WTC11 (cell line): Measurements from ENCODE around the gene ETV6. TPM values are rescaled to one million over a fixed set of nuclear protein-coding genes. Genes with fewer than 3 reads are reported as not detected.

ENCODE experiments used
- ATAC-seq: fragments of 200-7000 bp; cut with Tn5 transposase; 2 replicates; pipeline ENCODE4 v1.10.0; 2021; ENCODE audit warnings: mild to moderate bottlenecking, moderate library complexity
- CTCF ChIA-PET: fragments of 300-600 bp; sonication (Branson Sonifier 250); formaldehyde crosslinking; loops from one replicate; lab custom pipeline; 2021; ENCODE audit warnings: antibody characterized with exemption; lab: Charles Lee
- POLR2A ChIA-PET: fragments of 350-600 bp; sonication (Branson Sonifier 250); formaldehyde crosslinking; loops from one replicate; lab custom pipeline; 2021; ENCODE audit warnings: antibody characterized with exemption; lab: Charles Lee
- DNase-seq: peaks from one replicate; pipeline ENCODE4 v3.0.0; 2021; ENCODE audit warnings: low spot score
- H3K27ac Mint-ChIP-seq: 2 replicates; pipeline ENCODE4 v1.8.0; 2021; ENCODE audit warnings: mixed read lengths
- H3K27me3 Mint-ChIP-seq: 2 replicates; pipeline ENCODE4 v1.8.0; 2021; ENCODE audit warnings: low read depth, mild to moderate bottlenecking, moderate library complexity, mixed read lengths
- H3K36me3 Mint-ChIP-seq: 2 replicates; pipeline ENCODE4 v1.8.0; 2021; ENCODE audit warnings: mixed read lengths
- H3K4me1 Mint-ChIP-seq: 2 replicates; pipeline ENCODE4 v1.8.0; 2022; ENCODE audit warnings: mixed read lengths
- H3K4me3 Mint-ChIP-seq: 2 replicates; pipeline ENCODE4 v1.8.0; 2021; ENCODE audit warnings: mild to moderate bottlenecking, moderate library complexity, mixed read lengths
- H3K9me3 Mint-ChIP-seq: 2 replicates; pipeline ENCODE4 v1.8.0; 2021; ENCODE audit warnings: mixed read lengths
- ARID4B ChIP-seq: sonication (generic); formaldehyde crosslinking; IDR thresholded peaks from 2 replicates; pipeline ENCODE4 v1.8.0; 2023; ENCODE audit warnings: missing genetic modification reagents, mild to moderate bottlenecking, borderline replicate concordance
- ATF1 ChIP-seq: sonication (generic); formaldehyde crosslinking; IDR thresholded peaks from 2 replicates; pipeline ENCODE4 v1.8.1; 2023; ENCODE audit warnings: mild to moderate bottlenecking, moderate library complexity, missing genetic modification reagents
- ATF3 ChIP-seq: sonication (generic); formaldehyde crosslinking; conservative IDR thresholded peaks from 2 replicates; pipeline ENCODE4 v1.8.1; 2022; ENCODE audit warnings: mild to moderate bottlenecking, missing genetic modification reagents
- EMX1 ChIP-seq: fragments of 250-450 bp; sonication (Bioruptor Pico); IDR thresholded peaks from 2 replicates; pipeline ENCODE4 v1.8.0; 2021; ENCODE audit warnings: mild to moderate bottlenecking
- ETV6 ChIP-seq: sonication (generic); formaldehyde crosslinking; IDR thresholded peaks from 2 replicates; pipeline ENCODE4 v1.8.1; 2022; ENCODE audit warnings: mild to moderate bottlenecking, missing genetic modification reagents
- MYBL2 ChIP-seq: sonication (generic); formaldehyde crosslinking; IDR thresholded peaks from 2 replicates; pipeline ENCODE4 v1.8.1; 2023; ENCODE audit warnings: mild to moderate bottlenecking, moderate library complexity, missing genetic modification reagents
- NFATC4 ChIP-seq: fragments of 250-450 bp; sonication (Bioruptor Pico); IDR thresholded peaks from 2 replicates; pipeline ENCODE4 v1.9.0; 2021; ENCODE audit warnings: mild to moderate bottlenecking
- NFE2L1 ChIP-seq: sonication (generic); formaldehyde crosslinking; IDR thresholded peaks from 2 replicates; pipeline ENCODE4 v1.8.1; 2023; ENCODE audit warnings: missing genetic modification reagents
- OVOL2 ChIP-seq: fragments of 250-450 bp; sonication (Bioruptor Pico); IDR thresholded peaks from 2 replicates; pipeline ENCODE4 v1.9.0; 2021; ENCODE audit warnings: mild to moderate bottlenecking, borderline replicate concordance
- PRRX2 ChIP-seq: fragments of 250-450 bp; sonication (Bioruptor Pico); IDR thresholded peaks from 2 replicates; pipeline ENCODE4 v1.8.0; 2021; ENCODE audit warnings: mild to moderate bottlenecking
- SMAD3 ChIP-seq: sonication (generic); formaldehyde crosslinking; IDR thresholded peaks from 2 replicates; pipeline ENCODE4 v1.8.0; 2022; ENCODE audit warnings: missing genetic modification reagents, mild to moderate bottlenecking, borderline replicate concordance
- SOX15 ChIP-seq: fragments of 250-450 bp; sonication (Bioruptor Pico); IDR thresholded peaks from 2 replicates; pipeline ENCODE4 v1.9.0; 2021; ENCODE audit warnings: mild to moderate bottlenecking
- STAT6 ChIP-seq: sonication (generic); formaldehyde crosslinking; conservative IDR thresholded peaks from 2 replicates; pipeline ENCODE4 v1.8.1; 2023; ENCODE audit warnings: mild to moderate bottlenecking, low read depth, missing genetic modification reagents, moderate library complexity
- TCF7 ChIP-seq: sonication (generic); formaldehyde crosslinking; IDR thresholded peaks from 2 replicates; pipeline ENCODE4 v1.8.0; 2022; ENCODE audit warnings: mild to moderate bottlenecking, low read depth, missing genetic modification reagents, moderate library complexity
- ZNF232 ChIP-seq: sonication (generic); formaldehyde crosslinking; IDR thresholded peaks from 2 replicates; pipeline ENCODE4 v1.8.0; 2022; ENCODE audit warnings: mild to moderate bottlenecking, missing genetic modification reagents
- ZNF425 ChIP-seq: fragments of 250-450 bp; sonication (Bioruptor Pico); conservative IDR thresholded peaks from 2 replicates; pipeline ENCODE4 v1.9.0; 2021; ENCODE audit warnings: mild to moderate bottlenecking
- total RNA-seq: library from RNA; stranded (reverse); gene quantifications from 3 replicates; pipeline ENCODE4 v1.2.3, GENCODE V29; 2021
- TF ChIP-seq, protein P1 (sequence below): sonication (generic); formaldehyde crosslinking; IDR thresholded peaks from 2 replicates; pipeline ENCODE4 v1.8.0; 2022; ENCODE audit warnings: missing genetic modification reagents
- TF ChIP-seq, protein P2 (sequence below): fragments of 250-450 bp; sonication (Bioruptor Pico); IDR thresholded peaks from 2 replicates; pipeline ENCODE4 v1.8.0; 2021; ENCODE audit warnings: mild to moderate bottlenecking
- TF ChIP-seq, protein P3 (sequence below): sonication (generic); formaldehyde crosslinking; IDR thresholded peaks from 2 replicates; pipeline ENCODE4 v1.8.1; 2022; ENCODE audit warnings: low read depth, missing genetic modification reagents, borderline replicate concordance

ETV6 gene
- total RNA-seq, 1 experiment from 2014 or later, result 23.5 TPM

GRCh38 chr12:11701433-11701832, 52.0 kb downstream of the ETV6 start:
- DNase-seq (no peak), ATAC-seq (no peak; the same call in 1 of the 2 replicates)
- Mint-ChIP-seq H3K4me1 (peaks cover 43% of the 10 kb centered on the region), H3K27ac (peak overlapping the region; percentile 61), H3K27me3 (no peaks in the 10 kb centered on the region)
- CTCF ChIA-PET, result interaction anchor here (1.0 kb wide), 1 partner anchor 306 kb away, joined by 3 read pairs; no protein-coding TSS in a partner anchor
- POLR2A ChIA-PET, result no interaction called here
- TF ChIP-seq OVOL2 (CRISPR knock-in tag) (no peak), ETV6 (CRISPR knock-in tag) (no peak), ARID4B (CRISPR knock-in tag) (no peak), MYBL2 (no peak), EMX1 (CRISPR knock-in tag) (no peak), SOX15 (CRISPR knock-in tag) (no peak), STAT6 (CRISPR knock-in tag) (no peak), ATF3 (CRISPR knock-in tag) (no peak), PRRX2 (no peak), ZNF425 (no peak), ATF1 (CRISPR knock-in tag) (no peak), TCF7 (CRISPR knock-in tag) (no peak), SMAD3 (CRISPR knock-in tag) (no peak), NFATC4 (CRISPR knock-in tag) (no peak), ZNF232 (CRISPR knock-in tag) (no peak), NFE2L1 (CRISPR knock-in tag) (no peak)
- TF ChIP-seq, protein P1, sequence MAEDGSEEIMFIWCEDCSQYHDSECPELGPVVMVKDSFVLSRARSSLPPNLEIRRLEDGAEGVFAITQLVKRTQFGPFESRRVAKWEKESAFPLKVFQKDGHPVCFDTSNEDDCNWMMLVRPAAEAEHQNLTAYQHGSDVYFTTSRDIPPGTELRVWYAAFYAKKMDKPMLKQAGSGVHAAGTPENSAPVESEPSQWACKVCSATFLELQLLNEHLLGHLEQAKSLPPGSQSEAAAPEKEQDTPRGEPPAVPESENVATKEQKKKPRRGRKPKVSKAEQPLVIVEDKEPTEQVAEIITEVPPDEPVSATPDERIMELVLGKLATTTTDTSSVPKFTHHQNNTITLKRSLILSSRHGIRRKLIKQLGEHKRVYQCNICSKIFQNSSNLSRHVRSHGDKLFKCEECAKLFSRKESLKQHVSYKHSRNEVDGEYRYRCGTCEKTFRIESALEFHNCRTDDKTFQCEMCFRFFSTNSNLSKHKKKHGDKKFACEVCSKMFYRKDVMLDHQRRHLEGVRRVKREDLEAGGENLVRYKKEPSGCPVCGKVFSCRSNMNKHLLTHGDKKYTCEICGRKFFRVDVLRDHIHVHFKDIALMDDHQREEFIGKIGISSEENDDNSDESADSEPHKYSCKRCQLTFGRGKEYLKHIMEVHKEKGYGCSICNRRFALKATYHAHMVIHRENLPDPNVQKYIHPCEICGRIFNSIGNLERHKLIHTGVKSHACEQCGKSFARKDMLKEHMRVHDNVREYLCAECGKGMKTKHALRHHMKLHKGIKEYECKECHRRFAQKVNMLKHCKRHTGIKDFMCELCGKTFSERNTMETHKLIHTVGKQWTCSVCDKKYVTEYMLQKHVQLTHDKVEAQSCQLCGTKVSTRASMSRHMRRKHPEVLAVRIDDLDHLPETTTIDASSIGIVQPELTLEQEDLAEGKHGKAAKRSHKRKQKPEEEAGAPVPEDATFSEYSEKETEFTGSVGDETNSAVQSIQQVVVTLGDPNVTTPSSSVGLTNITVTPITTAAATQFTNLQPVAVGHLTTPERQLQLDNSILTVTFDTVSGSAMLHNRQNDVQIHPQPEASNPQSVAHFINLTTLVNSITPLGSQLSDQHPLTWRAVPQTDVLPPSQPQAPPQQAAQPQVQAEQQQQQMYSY (CRISPR knock-in tag), result no peak
- TF ChIP-seq, protein P2, sequence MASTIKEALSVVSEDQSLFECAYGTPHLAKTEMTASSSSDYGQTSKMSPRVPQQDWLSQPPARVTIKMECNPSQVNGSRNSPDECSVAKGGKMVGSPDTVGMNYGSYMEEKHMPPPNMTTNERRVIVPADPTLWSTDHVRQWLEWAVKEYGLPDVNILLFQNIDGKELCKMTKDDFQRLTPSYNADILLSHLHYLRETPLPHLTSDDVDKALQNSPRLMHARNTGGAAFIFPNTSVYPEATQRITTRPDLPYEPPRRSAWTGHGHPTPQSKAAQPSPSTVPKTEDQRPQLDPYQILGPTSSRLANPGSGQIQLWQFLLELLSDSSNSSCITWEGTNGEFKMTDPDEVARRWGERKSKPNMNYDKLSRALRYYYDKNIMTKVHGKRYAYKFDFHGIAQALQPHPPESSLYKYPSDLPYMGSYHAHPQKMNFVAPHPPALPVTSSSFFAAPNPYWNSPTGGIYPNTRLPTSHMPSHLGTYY (CRISPR knock-in tag), result no peak
- TF ChIP-seq, protein P3, sequence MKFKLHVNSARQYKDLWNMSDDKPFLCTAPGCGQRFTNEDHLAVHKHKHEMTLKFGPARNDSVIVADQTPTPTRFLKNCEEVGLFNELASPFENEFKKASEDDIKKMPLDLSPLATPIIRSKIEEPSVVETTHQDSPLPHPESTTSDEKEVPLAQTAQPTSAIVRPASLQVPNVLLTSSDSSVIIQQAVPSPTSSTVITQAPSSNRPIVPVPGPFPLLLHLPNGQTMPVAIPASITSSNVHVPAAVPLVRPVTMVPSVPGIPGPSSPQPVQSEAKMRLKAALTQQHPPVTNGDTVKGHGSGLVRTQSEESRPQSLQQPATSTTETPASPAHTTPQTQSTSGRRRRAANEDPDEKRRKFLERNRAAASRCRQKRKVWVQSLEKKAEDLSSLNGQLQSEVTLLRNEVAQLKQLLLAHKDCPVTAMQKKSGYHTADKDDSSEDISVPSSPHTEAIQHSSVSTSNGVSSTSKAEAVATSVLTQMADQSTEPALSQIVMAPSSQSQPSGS (CRISPR knock-in tag), result no peak
- TF ChIP-seq, all 79 proteins: peak for 0
- Mint-ChIP-seq H3K36me3 (no peaks in the 10 kb centered on the region), H3K9me3 (peaks cover 3% of the 10 kb centered on the region; the same call in 1 of the 2 replicates), H3K4me3 (no peak overlapping the region)
